ENCODE measurements around the gene SH3GL3.

The SH3GL3 gene

DNA sequence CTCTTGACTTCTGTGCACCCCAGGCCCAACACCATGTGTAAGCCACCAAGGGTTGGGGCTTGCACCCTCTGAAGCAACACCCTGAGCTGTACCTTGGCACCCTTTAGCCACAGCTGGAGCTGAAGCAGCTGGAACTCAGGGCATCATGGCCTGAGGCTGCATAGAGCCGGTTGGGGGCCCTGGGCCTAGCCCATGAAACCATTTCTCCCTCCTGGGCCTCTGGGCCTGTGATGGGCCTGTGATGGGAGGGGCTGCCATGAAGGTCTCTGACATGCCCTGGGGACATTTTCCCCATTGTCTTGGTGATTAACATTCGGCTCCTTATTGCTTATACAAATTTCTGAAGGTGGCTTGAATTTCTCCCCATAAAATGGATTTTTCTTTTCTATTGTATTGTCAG lies 184.4 kb downstream of the SH3GL3 start:
- no peak overlapping the region for H3K4me3 ChIP-seq (ENCODE audit: low read depth, low read length)
- no peak for DNase-seq (ENCODE audit: low read depth)
- TF ChIP-seq, protein P1, sequence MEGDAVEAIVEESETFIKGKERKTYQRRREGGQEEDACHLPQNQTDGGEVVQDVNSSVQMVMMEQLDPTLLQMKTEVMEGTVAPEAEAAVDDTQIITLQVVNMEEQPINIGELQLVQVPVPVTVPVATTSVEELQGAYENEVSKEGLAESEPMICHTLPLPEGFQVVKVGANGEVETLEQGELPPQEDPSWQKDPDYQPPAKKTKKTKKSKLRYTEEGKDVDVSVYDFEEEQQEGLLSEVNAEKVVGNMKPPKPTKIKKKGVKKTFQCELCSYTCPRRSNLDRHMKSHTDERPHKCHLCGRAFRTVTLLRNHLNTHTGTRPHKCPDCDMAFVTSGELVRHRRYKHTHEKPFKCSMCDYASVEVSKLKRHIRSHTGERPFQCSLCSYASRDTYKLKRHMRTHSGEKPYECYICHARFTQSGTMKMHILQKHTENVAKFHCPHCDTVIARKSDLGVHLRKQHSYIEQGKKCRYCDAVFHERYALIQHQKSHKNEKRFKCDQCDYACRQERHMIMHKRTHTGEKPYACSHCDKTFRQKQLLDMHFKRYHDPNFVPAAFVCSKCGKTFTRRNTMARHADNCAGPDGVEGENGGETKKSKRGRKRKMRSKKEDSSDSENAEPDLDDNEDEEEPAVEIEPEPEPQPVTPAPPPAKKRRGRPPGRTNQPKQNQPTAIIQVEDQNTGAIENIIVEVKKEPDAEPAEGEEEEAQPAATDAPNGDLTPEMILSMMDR (IDR thresholded peaks at IDR 0.05; ENCODE audit: control insufficient read depth, extremely low read depth, insufficient read depth), result no peak

DNA sequence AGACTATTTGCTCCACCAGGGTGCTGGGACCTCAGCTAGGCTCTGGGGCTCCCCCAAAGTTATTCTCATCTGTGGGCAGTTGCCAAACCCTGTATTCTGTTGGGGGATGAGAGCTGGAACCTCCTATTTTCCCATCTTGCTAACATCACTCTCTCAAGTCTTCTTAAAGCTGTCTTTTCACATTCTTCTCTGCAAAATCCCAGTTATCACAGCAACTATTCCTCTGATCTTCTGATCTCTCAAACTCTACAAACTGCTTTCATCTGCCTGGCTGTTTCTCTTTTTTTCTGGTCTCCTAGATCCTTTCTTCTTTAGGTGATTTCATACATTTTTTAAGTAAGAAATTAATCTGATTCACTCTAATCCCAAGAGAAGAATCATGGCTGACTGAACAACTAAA lies 196.1 kb downstream of the SH3GL3 start:
- H3K4me3 ChIP-seq (ENCODE audit: low read depth, low read length), result no peak overlapping the region
- DNase-seq (ENCODE audit: low read depth), result no peak
- TF ChIP-seq, protein P1 (IDR thresholded peaks at IDR 0.05; ENCODE audit: control insufficient read depth, extremely low read depth, insufficient read depth), result no peak

DNA sequence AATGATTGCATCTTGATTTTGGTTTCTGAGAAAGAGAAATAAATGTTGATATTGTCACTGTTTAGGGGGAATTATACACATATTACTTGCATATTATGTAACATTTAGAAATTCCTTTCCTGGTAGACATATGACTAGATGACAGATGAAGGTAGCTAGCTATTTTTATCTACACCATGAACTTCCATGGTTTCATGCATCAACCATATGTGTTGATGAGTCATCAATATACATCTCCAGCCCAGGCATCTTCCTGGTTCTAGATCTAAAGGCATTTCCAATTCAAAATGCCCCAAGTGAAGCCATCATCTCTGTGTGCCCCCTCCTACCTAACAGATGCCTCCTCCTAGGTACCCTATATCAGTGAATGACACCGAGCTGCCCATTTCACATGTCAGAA lies 197.3 kb downstream of the SH3GL3 start:
- TF ChIP-seq, protein P1 (IDR thresholded peaks at IDR 0.05; ENCODE audit: control insufficient read depth, extremely low read depth, insufficient read depth), result no peak
- no peak for DNase-seq (ENCODE audit: low read depth)
- H3K4me3 ChIP-seq (ENCODE audit: low read depth, low read length), result no peak overlapping the region

DNA sequence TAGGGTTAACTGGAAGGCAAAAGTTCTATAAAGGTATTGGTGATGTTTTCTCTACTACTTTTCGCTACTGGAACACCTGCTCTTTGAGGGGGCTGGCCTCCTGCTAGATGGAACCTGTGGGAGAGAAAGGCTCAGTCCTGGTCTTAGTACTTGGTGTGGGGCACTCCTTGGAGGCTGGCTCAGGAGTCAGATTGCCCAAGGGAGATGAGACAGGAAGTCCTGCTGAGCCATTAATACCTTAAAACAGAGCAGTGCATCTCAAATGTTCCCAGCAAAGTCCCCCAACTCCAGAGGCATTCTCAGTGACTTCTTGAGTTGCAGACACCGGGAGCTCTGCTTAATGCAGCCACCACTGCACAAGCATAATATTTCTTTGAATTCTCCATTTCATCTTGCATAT lies 203.7 kb downstream of the SH3GL3 start:
- H3K4me3 ChIP-seq (ENCODE audit: low read depth, low read length), result no peak overlapping the region
- TF ChIP-seq, protein P1 (IDR thresholded peaks at IDR 0.05; ENCODE audit: control insufficient read depth, extremely low read depth, insufficient read depth), result no peak
- no peak for DNase-seq (ENCODE audit: low read depth)

DNA sequence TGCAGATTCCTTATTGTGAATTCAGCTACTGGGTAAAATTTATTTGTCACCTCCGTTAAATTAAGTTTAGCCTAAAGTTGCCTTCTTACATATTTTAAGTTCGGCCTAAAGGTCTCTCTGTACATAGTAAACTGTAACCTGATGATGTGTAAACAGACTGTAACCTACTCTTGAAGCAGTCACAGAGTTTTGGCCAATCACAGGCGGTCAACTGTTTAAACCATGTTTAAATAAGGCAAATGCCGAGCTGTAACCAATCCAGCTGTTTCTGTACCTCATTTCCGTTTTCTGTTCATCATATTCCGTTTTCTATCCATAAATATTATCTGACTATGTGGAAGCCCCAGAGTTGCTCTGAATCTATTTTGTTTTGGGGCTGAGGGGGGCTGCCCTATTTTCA lies 204.4 kb downstream of the SH3GL3 start:
- no peak for DNase-seq (ENCODE audit: low read depth)
- H3K4me3 ChIP-seq (ENCODE audit: low read depth, low read length), result no peak overlapping the region
- TF ChIP-seq, protein P1 (IDR thresholded peaks at IDR 0.05; ENCODE audit: control insufficient read depth, extremely low read depth, insufficient read depth), result no peak

DNA sequence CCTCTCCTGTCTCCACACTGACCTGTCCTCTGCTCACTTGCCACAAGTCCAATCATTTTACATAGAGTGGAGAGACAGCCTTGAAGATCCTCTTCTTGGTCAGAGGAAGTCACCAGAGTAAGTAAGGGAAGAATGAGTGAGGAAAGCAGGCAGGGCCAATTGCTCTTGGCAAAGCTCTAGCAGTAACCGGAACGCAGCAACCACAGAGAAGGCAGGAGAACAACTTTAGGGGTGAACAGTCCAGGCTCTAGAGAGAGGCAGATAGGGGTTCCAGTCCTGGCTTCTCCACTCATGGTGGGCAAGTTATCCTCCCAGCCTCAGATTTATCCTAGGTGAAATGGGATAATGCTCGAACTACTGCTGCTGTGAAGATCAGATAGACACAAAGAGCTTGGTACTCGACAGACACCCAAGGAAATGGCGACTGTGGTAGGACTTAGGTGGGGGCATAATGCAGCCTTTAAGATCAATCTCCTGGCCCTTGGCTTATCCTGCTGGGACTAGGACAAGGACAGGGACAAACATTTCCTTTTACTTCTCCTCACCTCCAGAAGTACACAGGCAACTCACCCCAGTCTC lies 205.6 kb downstream of the SH3GL3 start:
- no peak overlapping the region for H3K4me3 ChIP-seq (ENCODE audit: low read depth, low read length)
- DNase-seq (ENCODE audit: low read depth), result no peak
- TF ChIP-seq, protein P1 (IDR thresholded peaks at IDR 0.05; ENCODE audit: control insufficient read depth, extremely low read depth, insufficient read depth), result no peak

DNA sequence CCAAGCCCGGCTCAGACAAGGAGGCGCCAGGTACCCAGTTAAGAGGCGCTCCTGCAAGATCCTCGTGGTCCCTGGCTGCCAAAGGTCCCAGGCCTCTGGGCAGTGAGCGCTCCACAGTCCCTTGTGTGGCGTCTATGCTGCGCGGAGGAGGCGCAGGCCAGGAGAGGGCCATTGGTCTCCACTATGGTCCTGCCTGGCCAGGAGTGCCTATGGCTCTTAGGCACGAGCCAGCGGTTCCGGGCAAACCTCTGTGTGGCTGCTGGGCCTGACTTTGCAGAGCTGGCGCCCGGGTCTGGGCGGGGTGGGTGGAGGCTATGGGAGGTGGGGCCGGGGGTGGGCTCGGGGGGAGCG lies 206.1 kb downstream of the SH3GL3 start:
- H3K4me3 ChIP-seq (ENCODE audit: low read depth, low read length), result no peak overlapping the region
- TF ChIP-seq, protein P1 (IDR thresholded peaks at IDR 0.05; ENCODE audit: control insufficient read depth, extremely low read depth, insufficient read depth), result no peak
- no peak for DNase-seq (ENCODE audit: low read depth)
